Measurements from ENCODE around the gene TIPARP.

DNA sequence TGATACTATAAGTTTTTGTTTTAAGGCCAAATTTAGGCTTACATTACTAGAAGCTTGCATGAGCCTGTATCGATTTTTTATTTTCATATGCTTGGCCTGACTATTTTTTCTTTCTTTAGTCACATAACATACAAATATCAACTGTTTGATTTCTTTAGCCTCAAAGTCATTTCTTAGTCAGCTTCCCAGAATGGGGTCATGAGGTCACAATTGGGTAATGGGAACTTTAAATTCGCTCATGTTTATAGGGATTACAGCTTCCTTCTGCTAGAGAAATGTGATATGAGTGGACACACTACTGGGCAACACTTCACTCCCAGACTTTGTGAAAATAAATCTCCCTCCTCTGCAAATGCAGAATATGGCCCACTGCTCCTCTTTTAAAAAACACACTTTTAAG is 9.1 kb upstream of the TIPARP start:
- TF ChIP-seq, protein P1, sequence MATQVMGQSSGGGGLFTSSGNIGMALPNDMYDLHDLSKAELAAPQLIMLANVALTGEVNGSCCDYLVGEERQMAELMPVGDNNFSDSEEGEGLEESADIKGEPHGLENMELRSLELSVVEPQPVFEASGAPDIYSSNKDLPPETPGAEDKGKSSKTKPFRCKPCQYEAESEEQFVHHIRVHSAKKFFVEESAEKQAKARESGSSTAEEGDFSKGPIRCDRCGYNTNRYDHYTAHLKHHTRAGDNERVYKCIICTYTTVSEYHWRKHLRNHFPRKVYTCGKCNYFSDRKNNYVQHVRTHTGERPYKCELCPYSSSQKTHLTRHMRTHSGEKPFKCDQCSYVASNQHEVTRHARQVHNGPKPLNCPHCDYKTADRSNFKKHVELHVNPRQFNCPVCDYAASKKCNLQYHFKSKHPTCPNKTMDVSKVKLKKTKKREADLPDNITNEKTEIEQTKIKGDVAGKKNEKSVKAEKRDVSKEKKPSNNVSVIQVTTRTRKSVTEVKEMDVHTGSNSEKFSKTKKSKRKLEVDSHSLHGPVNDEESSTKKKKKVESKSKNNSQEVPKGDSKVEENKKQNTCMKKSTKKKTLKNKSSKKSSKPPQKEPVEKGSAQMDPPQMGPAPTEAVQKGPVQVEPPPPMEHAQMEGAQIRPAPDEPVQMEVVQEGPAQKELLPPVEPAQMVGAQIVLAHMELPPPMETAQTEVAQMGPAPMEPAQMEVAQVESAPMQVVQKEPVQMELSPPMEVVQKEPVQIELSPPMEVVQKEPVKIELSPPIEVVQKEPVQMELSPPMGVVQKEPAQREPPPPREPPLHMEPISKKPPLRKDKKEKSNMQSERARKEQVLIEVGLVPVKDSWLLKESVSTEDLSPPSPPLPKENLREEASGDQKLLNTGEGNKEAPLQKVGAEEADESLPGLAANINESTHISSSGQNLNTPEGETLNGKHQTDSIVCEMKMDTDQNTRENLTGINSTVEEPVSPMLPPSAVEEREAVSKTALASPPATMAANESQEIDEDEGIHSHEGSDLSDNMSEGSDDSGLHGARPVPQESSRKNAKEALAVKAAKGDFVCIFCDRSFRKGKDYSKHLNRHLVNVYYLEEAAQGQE (IDR thresholded peaks at IDR 0.05; ENCODE audit: insufficient read depth in 1 of 2, low read depth in 2 of 2, low read length in 2 of 2) = no peak
- TF ChIP-seq POLR2AphosphoS5 (IDR thresholded peaks at IDR 0.05; ENCODE audit: low read depth, low read length) = no peak

Data from PFSK-1 (cell line).